Duodenal mucosa (tissue), 2 donors: Measurements from ENCODE around the gene PIGS.

Experiments
- H3K27ac ChIP-seq: one replicate; pipeline ENCODE4 v1.7.0; 2013; ENCODE audit warnings: low read depth, low read length
- H3K27me3 ChIP-seq, 2 donors: one replicate each; pipeline ENCODE4 v1.7.0; 2013; ENCODE audit warnings: low read length in 2 of 2, control low read depth in 1 of 2; ENCODE audit not compliant: insufficient read depth in 2 of 2, control insufficient read depth in 1 of 2
- H3K36me3 ChIP-seq, 2 donors: one replicate each; pipeline ENCODE4 v1.7.0; 2013; ENCODE audit warnings: low read length in 2 of 2, control low read depth in 1 of 2; ENCODE audit not compliant: insufficient read depth in 2 of 2, control insufficient read depth in 1 of 2
- H3K4me1 ChIP-seq, 2 donors: one replicate each; pipeline ENCODE4 v1.7.0; 2013; ENCODE audit warnings: low read length in 2 of 2, control low read depth in 1 of 2; ENCODE audit not compliant: insufficient read depth in 2 of 2, control insufficient read depth in 1 of 2
- H3K4me3 ChIP-seq, 2 donors: one replicate each; pipeline ENCODE4 v1.7.0; 2013; ENCODE audit warnings: low read length in 2 of 2, low read depth in 1 of 2
- H3K9ac ChIP-seq, 2 donors: one replicate each; pipeline ENCODE4 v1.7.0; 2013; ENCODE audit warnings: low read length in 2 of 2, low read depth in 1 of 2
- H3K9me3 ChIP-seq, 2 donors: one replicate each; pipeline ENCODE4 v1.7.0; 2013; ENCODE audit warnings: low read length in 2 of 2, control low read depth in 1 of 2; ENCODE audit not compliant: control insufficient read depth in 1 of 2

Gene PIGS

GRCh38 chr17:28513476-28513875 is 57.8 kb downstream of the PIGS start:
- H3K4me1 ChIP-seq: peaks cover 4 to 7% of the 10 kb centered on the region in 2 donors
- no peaks in the 10 kb centered on the region for H3K36me3 ChIP-seq
- no peaks in the 10 kb centered on the region for H3K9me3 ChIP-seq
- H3K27me3 ChIP-seq: peaks cover 17 to 19% of the 10 kb centered on the region in 2 donors
- H3K27ac ChIP-seq: no peak overlapping the region
- no peak overlapping the region for H3K4me3 ChIP-seq
- H3K9ac ChIP-seq: no peak overlapping the region

GRCh38 chr17:28511858-28512461 is 59.4 kb downstream of the PIGS start:
- peaks cover 17 to 24% of the 10 kb centered on the region in 2 donors for H3K27me3 ChIP-seq
- H3K9ac ChIP-seq: no peak overlapping the region
- H3K4me3 ChIP-seq: no peak overlapping the region
- no peaks in the 10 kb centered on the region for H3K9me3 ChIP-seq
- H3K27ac ChIP-seq: no peak overlapping the region
- H3K4me1 ChIP-seq: peaks cover 4 to 7% of the 10 kb centered on the region in 2 donors
- no peaks in the 10 kb centered on the region for H3K36me3 ChIP-seq

DNA sequence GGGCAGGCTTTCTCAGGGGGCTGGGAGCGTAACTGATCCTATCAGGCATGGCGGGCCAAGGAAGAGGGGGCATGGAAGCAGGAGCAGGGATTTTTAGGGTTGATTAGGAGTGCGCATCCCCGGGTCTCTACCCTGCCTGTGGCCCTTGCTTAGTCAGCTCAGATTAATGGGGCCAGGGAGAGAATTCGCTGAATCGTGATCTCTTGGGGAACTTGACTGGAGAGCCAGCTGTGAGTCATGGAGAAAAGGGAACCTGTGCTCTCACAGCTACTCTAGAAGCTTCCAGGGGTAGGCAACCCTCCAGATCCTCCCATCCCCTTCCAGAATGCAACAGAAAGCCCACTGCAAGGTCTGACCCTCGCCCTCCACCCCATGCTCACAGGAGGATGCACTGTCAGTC is 61.5 kb downstream of the PIGS start:
- H3K9ac ChIP-seq: no peak overlapping the region
- no peak overlapping the region for H3K27ac ChIP-seq
- no peaks in the 10 kb centered on the region for H3K36me3 ChIP-seq
- H3K4me1 ChIP-seq: peaks cover 3 to 7% of the 10 kb centered on the region in 2 donors
- no peak overlapping the region for H3K4me3 ChIP-seq
- H3K9me3 ChIP-seq: no peaks in the 10 kb centered on the region
- H3K27me3 ChIP-seq: peaks cover 17 to 24% of the 10 kb centered on the region in 2 donors

DNA sequence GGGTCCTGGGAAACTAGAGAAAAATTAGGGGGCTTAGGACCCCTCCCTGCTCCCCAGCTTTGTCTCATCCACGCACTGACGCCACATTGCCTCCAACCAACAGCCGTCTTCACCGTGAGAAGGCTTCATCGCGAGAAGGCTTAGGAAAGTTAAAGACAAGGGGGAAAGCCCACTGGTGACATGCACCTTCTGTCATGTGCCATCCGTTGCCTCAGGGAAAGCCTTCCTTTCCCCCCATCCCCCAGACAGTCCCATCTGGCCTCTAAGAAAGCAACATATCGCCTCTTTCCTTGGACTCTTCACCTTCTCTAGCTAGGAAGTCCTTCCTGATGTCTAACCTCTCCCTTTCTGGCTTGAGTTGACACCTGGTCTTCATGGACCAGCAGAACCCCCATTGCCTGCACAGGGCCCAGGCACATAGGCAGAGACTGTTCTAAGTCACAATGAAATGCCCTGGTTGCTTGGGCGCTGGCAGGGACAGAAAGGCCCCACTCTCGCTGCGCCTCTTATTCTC is 63.1 kb downstream of the PIGS start:
- Histone ChIP-seq H3K27me3 (peaks cover 8 to 18% of the 10 kb centered on the region in 2 donors), H3K4me3 (no peak overlapping the region), H3K9me3 (no peaks in the 10 kb centered on the region), H3K4me1 (no peaks in the 10 kb centered on the region), H3K9ac (no peak overlapping the region), H3K27ac (no peak overlapping the region), H3K36me3 (no peaks in the 10 kb centered on the region)

GRCh38 chr17:28507567-28508203 is 63.6 kb downstream of the PIGS start:
- H3K27me3 ChIP-seq: peaks cover 8 to 18% of the 10 kb centered on the region in 2 donors
- H3K9ac ChIP-seq: no peak overlapping the region
- no peak overlapping the region for H3K27ac ChIP-seq
- no peaks in the 10 kb centered on the region for H3K9me3 ChIP-seq
- H3K4me1 ChIP-seq: no peaks in the 10 kb centered on the region
- no peaks in the 10 kb centered on the region for H3K36me3 ChIP-seq
- no peak overlapping the region for H3K4me3 ChIP-seq

DNA sequence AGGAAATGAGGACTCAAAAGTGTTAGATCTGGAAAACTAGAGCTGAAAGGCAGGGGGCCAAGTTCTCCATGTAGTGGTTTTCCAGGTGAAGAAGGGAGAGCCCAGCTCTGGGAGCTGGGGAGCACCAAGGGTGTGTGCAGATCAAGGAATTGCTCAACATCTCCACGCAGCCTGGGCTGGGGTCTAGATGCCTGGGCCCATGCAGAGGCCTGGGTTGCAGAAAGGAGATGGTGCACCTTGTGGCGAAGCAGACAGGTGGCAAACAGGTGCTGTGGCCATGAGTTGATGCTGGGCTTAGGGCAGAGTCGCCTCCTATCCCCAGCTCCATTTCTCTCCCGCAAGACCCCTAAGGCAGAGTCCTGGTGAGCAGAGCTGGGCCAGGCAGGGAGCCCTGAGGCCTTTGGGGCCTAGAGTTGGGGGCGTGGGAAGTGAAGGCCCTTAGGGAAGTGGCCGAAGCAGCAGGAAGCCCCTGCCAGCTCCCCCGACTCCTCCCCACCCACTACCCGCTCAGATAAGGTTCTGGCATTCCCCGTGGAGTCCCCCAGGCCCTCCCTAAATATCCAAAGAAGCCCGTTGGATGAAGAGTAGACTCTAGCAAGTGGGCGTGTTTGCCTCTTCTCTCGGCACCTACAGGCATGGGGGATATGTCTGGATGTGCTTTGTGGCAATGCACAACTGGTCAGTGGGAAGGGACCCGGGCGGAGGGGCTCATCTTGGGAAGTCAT is 64.4 kb downstream of the PIGS start:
- H3K27ac ChIP-seq: no peak overlapping the region

DNA sequence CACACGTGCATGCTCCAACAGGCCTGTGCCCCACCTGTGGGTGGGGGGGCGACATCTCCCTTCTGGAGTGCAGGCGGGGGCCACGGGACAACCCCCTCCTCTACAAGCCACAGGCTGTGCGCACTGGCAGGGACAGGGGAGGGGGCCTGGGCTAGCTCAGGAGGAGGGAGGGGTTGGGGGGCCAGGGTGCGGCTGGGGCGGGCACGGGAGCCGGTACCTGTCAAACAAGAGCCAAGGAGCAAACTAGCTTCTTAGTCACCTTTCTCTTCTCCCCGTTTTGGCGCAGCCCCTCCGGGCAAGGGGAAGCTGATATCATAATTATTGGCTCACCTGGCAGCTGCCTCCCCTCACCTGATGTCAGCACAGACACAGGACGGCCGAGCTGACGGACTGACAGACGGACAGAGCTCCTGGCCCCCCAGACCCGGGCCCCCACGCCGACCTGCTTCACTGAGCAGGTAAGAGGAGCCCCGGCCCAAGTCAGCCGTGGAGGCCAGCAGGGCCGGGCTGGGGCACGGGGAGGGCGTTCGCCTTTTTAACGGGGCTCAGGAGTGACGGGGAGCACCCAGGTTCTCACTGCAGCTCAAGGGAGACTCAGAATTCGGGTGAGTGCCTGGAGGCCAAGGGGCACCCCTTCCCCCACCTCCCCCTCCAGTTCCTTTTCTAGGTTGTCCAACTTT is 65.2 kb downstream of the PIGS start, which contains the start of gene FOXN1:
TSS of gene FOXN1 (plus strand) at position 363 of the 680 bp plus-strand sequence. CDS start 17,622 bp downstream, outside the sequence.
- H3K27me3 ChIP-seq: peaks cover 8 to 18% of the 10 kb centered on the region in 2 donors
- no peaks in the 10 kb centered on the region for H3K9me3 ChIP-seq
- H3K9ac ChIP-seq: no peak within 1 kb of the TSS
- no peak within 1 kb of the TSS for H3K27ac ChIP-seq
- no peaks in the 10 kb centered on the region for H3K4me1 ChIP-seq
- H3K36me3 ChIP-seq: no peaks in the 10 kb centered on the region
- no peak within 1 kb of the TSS for H3K4me3 ChIP-seq

More for the DNA sequence above, 64.4 kb downstream of the PIGS start:
- Histone ChIP-seq H3K4me3 (no peak overlapping the region), H3K36me3 (no peaks in the 10 kb centered on the region), H3K9ac (no peak overlapping the region), H3K4me1 (no peaks in the 10 kb centered on the region), H3K9me3 (no peaks in the 10 kb centered on the region), H3K27me3 (peaks cover 8 to 18% of the 10 kb centered on the region in 2 donors)

GRCh38 chr17:28503420-28503819 is 67.9 kb downstream of the PIGS start:
- no peak overlapping the region for H3K27ac ChIP-seq
- no peaks in the 10 kb centered on the region for H3K36me3 ChIP-seq
- no peak overlapping the region for H3K4me3 ChIP-seq
- H3K9ac ChIP-seq: no peak overlapping the region
- no peaks in the 10 kb centered on the region for H3K9me3 ChIP-seq
- H3K4me1 ChIP-seq: peaks cover 14 to 19% of the 10 kb centered on the region in 2 donors
- H3K27me3 ChIP-seq: peaks cover 0 to 5% of the 10 kb centered on the region in 2 donors
